HG03354 (cell line): ENCODE data around the gene MYRFL.

Experiments
- ATAC-seq: cut with Tn5 transposase; IDR thresholded peaks from one replicate; pipeline ENCODE4 v1.9.1; 2021; ENCODE audit warnings: mild to moderate bottlenecking; ENCODE audit not compliant: unreplicated experiment, poor library complexity, severe bottlenecking

The MYRFL gene

GRCh38 chr12:69886715-69887114, 61.7 kb downstream of the MYRFL start:
- ATAC-seq, result no peak

DNA sequence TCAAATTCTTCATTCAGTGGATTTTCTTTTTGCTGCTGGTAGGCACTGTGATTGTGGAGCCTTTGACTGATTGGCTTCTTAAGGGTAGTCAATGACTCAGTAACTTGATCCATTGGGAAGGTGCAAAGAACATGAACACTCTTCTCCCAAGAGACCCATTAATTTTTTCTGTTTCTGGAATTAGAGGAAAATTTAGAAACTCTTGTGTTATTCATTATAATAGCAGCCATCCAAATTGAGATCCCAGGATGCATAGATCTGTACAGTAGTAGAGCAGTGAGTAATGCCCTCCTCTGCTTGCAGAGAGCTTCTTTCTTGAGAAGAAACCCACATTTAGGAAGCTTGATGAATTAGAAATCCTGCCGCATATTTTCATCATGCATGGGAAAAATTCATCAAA, 63.9 kb downstream of the MYRFL start:
- ATAC-seq, result no peak

- no peak for ATAC-seq
Measured at GRCh38 chr12:69894800-69895383, 69.9 kb downstream of the MYRFL start.

DNA sequence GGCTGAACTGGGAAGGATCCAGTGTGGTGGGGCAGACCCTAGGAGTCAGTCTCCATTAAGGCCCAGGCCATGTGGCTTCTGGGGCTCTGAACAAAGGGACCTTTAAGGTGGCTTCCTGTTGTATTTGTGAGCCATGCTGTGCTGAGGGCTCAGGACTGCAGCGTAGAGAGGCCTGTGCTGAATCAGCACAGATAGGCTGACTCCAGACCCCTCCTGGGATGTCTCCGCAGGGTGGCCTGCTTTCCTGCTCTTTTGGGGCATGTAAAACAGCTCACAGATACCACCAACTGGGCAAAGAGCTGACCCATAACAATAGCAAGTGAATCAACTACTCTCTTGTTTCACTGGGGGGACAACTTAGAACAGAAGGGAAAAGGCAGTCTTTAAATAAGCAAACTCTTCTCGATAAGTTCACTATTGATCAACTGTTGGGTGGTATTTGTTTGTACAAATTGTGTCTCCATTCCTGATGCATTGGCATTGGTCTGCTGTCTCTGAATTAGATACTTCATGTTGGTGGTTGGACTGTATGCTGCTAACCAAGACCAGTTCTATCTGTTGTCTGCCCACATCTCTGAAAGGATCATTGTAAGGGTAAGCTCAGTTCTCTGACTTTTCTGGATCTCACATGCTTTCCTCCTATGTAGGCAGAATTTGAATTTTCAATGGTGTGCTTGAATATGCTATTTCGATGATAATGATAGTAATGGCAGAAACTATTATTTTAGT, 71.8 kb downstream of the MYRFL start:
- ATAC-seq, result no peak

GRCh38 chr12:69897744-69898143, 72.7 kb downstream of the MYRFL start:
- ATAC-seq, result no peak

DNA sequence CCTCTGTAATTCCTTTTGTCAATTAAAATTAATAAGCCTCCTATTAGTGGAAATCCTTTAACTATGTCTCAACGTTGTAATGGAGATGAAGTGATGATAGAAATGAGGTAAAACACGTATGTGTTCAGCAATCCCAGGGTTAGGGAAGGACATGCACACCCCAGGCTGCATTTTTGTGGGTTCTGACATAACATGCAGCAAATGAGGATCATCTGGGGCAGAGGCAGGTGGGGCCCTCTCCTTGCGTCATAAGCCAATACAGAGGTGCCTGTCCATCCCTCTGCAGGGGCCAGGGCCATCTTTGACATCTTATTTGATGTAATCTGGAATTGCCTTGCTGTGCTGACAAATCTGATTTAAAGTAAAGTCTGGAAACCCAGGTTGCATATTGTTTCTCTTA, 73.2 kb downstream of the MYRFL start:
- no peak for ATAC-seq

DNA sequence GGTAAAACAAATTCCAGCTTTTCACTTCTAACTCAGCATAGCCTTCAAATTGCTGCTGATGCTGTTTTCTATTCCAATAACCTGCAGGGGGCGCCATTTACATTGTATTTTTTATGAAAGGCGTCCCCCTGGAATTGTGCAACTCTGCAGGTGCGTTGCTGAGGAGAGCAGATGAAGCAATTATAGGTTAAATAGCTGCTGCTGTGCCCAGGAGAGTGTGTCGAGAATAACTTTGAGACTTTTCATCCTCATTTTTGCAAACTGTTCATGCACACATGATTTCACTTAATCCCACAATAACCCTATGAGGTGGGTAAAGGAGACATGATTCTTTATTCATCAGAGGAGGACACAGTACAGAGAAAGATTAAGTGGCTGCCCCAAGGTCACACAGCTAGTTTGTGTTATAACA, 75.7 kb downstream of the MYRFL start:
- peak; percentile 85 for ATAC-seq

- ATAC-seq, result no peak
Measured at GRCh38 chr12:69901221-69901905, 76.3 kb downstream of the MYRFL start.

GRCh38 chr12:69903548-69903947, 78.5 kb downstream of the MYRFL start:
- ATAC-seq, result no peak

- ATAC-seq, result no peak
Measured at GRCh38 chr12:69904777-69905176, 79.8 kb downstream of the MYRFL start.

DNA sequence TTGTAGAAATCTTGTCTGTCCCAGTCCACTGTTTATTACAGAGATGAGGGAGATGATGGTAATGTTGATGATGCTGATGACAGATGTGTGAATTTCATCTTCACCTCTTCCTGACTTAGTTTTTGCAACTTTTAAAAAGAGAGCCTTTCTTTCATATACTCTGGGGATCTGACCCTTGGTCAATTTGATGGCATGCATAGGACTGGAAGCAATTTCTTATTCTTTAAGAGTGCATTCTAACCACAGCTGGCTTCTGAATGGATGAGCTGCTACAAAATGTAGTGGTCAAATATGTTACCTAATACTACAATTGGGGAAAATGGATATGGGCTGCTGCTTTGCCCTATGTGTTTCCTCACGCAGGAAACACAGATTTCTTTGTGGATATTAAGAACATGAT, 80.8 kb downstream of the MYRFL start:
- no peak for ATAC-seq

GRCh38 chr12:69906411-69907216, 81.6 kb downstream of the MYRFL start:
- peak; percentile 79 for ATAC-seq

GRCh38 chr12:69908203-69908602, 83.2 kb downstream of the MYRFL start:
- no peak for ATAC-seq

DNA sequence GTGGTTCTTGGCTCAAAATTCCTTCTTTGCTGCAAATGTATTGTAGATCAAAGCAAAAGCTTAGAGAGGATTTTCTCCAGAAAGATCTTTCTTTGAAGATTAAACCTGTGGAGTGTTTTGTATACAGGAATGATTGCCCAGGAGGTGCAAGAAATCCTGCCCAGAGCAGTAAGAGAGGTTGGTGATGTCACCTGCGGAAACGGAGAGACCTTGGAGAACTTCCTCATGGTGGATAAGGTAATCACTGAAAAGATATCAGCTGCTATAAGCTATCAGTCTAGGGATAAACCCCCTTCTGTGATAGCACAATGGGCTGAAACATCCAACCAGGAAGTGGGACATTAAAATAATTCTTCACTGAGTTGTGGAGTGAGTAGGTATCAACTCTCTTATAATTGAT, 85.7 kb downstream of the MYRFL start:
- ATAC-seq, result no peak

DNA sequence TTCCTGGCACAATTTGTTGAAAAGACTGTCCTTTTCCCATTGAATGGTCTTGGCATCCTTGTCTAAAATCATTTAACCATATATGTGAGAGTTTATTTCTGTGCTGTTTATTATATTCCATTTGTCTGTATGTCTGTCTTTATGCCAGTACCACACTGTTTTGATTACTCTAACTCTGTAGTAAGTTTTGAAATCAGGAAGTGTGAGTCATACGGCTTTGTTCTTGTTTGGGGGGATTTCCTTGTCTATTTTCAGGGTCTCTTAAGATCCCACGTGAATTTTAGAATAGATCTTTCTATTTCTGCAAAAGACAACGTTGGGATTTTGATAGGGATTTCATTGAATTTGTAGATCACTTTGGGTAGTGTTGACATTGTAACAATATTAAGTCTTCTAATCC, 88.5 kb downstream of the MYRFL start:
- no peak for ATAC-seq

DNA sequence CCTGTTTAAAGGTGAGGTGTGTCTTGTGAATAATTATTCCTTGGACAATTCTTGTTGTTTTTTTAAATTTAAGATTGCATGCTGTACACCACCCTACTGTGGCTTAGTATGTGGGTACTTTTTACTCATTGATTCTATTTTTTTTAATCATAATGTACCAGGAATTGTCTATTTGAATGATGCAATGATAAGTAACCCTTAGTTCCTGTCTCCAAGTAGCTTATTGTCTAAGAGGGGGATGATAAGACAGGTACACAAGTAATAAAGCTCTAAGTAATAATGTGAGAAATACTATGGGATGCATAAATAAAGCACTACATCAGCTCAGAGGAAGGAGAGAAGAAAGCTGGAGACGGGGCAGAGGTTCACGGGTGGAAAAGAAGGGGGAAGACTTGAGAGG, 90.9 kb downstream of the MYRFL start:
- ATAC-seq, result no peak

GRCh38 chr12:69916544-69917235, 91.7 kb downstream of the MYRFL start:
- no peak for ATAC-seq

DNA sequence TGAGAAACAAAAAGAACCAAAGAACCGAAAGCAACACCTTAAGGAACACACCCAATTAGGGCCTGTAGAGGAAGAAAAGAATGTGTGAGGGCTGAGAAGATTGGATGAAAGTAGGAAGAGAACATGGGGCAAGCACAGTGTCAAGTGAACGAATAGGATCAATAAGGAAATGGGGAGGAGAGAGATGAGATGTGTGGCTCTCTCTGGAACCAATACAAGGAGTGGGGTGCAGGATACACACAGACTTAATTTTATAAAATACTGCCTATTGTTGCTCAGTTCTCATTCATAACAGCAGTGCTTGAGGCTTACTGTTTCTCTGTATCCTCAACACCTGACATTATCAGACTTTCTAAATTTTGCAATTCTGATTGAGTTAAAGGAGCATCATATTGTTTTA, 93.3 kb downstream of the MYRFL start:
- ATAC-seq, result no peak

DNA sequence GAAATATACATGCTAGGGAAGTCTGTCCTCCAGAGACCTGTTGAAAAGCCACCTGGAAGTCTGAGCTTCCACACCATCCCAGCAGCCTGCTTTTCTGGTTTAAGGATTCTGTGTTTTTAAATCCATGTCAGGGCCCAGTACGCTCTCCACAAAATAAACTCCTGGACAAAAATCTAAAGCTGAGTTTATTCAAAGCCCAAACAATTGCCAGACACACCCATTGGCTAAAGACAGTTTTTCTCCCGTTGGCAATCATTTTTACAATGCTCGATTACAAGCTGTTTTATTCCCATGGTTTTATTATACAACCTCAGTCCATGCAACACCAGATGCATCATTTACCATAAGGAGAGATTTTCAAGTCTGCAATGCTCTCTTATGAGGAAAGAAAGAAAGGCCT, 94.5 kb downstream of the MYRFL start:
- no peak for ATAC-seq

DNA sequence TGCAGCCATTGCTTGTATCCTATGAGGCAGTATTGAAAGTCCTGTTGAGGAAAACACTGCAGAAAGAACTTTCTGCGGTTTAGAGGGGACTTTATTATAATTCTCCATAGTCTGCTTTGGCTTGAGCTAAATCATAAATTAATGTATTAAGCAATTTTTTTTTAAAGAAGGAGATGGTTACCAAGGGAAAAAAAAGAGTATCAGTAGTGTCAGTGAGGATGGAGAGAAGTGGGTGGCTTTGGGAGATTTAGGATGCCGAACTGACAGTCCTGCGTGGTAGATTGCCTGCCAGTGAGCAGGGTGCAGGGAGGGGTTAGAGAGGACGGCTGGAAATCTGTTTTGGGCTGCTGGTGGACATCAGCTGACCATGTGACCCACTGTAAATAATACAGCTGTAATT, 96.8 kb downstream of the MYRFL start:
- no peak for ATAC-seq
